Measurements from ENCODE around the gene RBM47. TPM values are rescaled to one million over a fixed set of nuclear protein-coding genes. Genes with fewer than 3 reads are reported as not detected.
"Not testable (repeated sequence)": the region's sequence is repeated elsewhere in the genome, so short reads cannot be mapped to it uniquely, and the experiment has no call there.

RBM47 gene
- total RNA-seq, 5 donors from 2014 or later (not counting 1 experiment from before 2014, with no cell fraction given): 0.19 to 1.3 (median 0.79) TPM

DNA sequence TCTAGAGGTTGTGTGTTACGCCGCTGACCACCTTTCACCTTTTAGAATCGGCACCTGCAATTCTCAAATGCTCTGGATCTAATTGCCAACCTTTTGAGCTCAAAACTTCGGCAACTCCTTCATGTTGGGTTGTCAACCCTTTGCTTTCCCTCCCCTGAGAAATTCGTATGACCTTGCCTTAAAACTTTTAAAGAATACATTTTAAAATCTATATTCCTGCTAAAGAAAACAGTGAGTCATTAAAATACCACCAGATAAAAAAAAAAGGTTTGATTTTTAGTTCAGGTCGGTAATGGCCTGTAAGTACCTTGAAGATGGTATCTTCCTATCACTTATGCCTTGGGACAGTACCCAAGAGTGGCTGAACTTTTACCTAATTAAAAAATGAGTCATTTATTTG is 1.3 kb downstream of the RBM47 start:
- CTCF ChIA-PET; ATAC-seq (replicated peaks in 1 of 4); H3K9me3 ChIP-seq; DNase-seq; H3K9me3 Mint-ChIP-seq; H3K4me3 ChIP-seq (ENCODE audit: control insufficient read depth in 1 of 2, extremely low read depth in 1 of 2, low read length in 1 of 2); H3K27ac Mint-ChIP-seq; H3K4me1 ChIP-seq (ENCODE audit: control insufficient read depth in 1 of 2, extremely low read depth in 1 of 2, insufficient read depth in 2 of 2, low read length in 2 of 2); H3K36me3 ChIP-seq (ENCODE audit: control insufficient read depth in 2 of 2, extremely low read depth in 1 of 2, insufficient read depth in 1 of 2, low read length in 1 of 2); POLR2A ChIA-PET; H3K36me3 Mint-ChIP-seq; H3K27ac ChIP-seq (ENCODE audit: low read length): not testable (repeated sequence)
- 88% methylated on average over 4 of the region's 6 CpGs for WGBS (ENCODE audit: insufficient coverage)
- peaks cover 16 to 29% (median 19%) of the 10 kb centered on the region in 3 donors for H3K4me1 Mint-ChIP-seq
- H3K27me3 ChIP-seq (replicated peaks in 1 of 2; ENCODE audit: control insufficient read depth in 2 of 2, extremely low read depth in 1 of 2, insufficient read depth in 2 of 2, low read length in 1 of 2): peaks cover 0 to 11% of the 10 kb centered on the region in 2 experiments
- peaks cover 3 to 42% of the 10 kb centered on the region in 2 donors for H3K27me3 Mint-ChIP-seq
- H3K4me3 Mint-ChIP-seq: peak overlapping the region in 1 of 3 donors; percentile 86

DNA sequence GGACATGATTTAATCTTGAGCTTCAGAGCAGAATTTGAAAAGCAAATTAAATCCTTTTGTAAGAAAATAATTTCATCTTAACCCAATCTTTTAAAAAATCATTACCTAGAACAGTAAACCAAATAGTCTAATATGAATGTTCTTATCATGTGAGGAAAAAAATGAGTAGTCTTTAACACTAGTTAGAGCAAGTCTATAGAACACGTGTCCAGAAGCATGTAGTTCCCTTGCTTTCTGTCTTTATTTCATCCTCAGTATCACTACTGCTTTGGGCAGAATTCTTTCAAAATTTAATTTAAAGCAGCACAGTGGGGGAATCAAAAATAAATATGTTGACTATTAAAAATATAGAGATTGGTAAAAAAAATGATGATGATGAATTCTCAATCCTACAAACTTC is 2.1 kb downstream of the RBM47 start:
- Histone ChIP-seq H3K9me3 (no peaks in the 10 kb centered on the region), H3K36me3 (ENCODE audit: control insufficient read depth in 2 of 2, extremely low read depth in 1 of 2, insufficient read depth in 1 of 2, low read length in 1 of 2) (no peaks in the 10 kb centered on the region), H3K4me1 (ENCODE audit: control insufficient read depth in 1 of 2, extremely low read depth in 1 of 2, insufficient read depth in 2 of 2, low read length in 2 of 2) (peaks cover 4 to 8% of the 10 kb centered on the region in 2 experiments), H3K27me3 (replicated peaks in 1 of 2; ENCODE audit: control insufficient read depth in 2 of 2, extremely low read depth in 1 of 2, insufficient read depth in 2 of 2, low read length in 1 of 2) (peaks cover 0 to 11% of the 10 kb centered on the region in 2 experiments), H3K4me3 (ENCODE audit: control insufficient read depth in 1 of 2, extremely low read depth in 1 of 2, low read length in 1 of 2) (no peak overlapping the region), H3K27ac (ENCODE audit: low read length) (no peak overlapping the region)
- Mint-ChIP-seq H3K4me1 (peaks cover 16 to 29% (median 19%) of the 10 kb centered on the region in 3 donors), H3K36me3 (no peaks in the 10 kb centered on the region), H3K27me3 (peaks cover 3 to 42% of the 10 kb centered on the region in 2 donors), H3K4me3 (no peak overlapping the region), H3K27ac (no peak overlapping the region), H3K9me3 (no peaks in the 10 kb centered on the region)
- ChIA-PET CTCF (no interaction called here), POLR2A (no interaction called here)
- DNase-seq (no peak), ATAC-seq (replicated peaks in 1 of 4) (no peak)
- WGBS (ENCODE audit: insufficient coverage): no CpG with 5 or more reads among the region's 1 CpG

DNA sequence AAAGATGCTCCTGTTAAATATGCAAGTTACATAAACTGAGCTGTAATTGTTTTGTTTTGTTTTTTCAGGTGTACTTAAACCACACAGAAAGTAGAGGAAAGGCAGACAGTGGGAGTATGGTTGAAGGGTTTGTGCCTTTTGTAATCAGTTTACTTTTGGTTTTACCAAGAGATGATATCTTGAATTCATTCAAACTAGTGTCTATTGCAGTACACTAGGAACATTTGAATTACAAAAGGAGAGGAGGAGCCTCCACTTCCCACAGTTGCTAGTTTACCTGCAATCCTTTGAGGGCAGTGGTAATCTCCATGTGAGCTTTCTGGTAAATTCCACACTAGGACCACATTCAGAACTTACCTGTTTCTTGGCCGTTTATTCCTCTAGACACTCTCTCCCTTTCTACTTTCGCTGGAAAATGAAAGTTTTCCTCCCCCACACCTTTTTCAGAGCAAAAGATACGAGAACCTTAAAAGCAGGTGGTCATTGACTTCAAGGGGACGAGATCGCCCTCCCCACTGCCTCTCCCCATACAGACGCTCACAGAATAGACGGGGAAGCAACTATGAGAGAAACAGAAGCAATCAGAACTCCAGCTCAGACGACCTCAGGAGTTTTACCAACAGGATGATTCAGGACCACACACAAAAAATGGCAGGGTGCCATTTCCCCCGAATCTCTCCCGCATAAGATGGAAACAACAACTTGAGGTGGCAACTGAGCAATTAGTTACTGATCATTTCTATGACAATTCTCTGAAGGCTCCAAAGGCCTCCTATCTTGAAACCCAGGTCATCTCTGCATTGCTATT is 3.3 kb downstream of the RBM47 start:
- Mint-ChIP-seq H3K4me1 (peaks cover 19 to 40% (median 21%) of the 10 kb centered on the region in 3 donors), H3K9me3 (peaks cover 0 to 4% (median 0%) of the 10 kb centered on the region in 3 donors), H3K27ac (no peak overlapping the region), H3K36me3 (no peaks in the 10 kb centered on the region), H3K4me3 (no peak overlapping the region), H3K27me3 (peaks cover 3 to 40% of the 10 kb centered on the region in 2 donors)
- WGBS (ENCODE audit: insufficient coverage): 66% methylated on average over 6 of the region's 10 CpGs
- H3K4me1 ChIP-seq (ENCODE audit: control insufficient read depth in 1 of 2, extremely low read depth in 1 of 2, insufficient read depth in 2 of 2, low read length in 2 of 2): peaks cover 4 to 8% of the 10 kb centered on the region in 2 experiments
- H3K4me3 ChIP-seq (ENCODE audit: control insufficient read depth in 1 of 2, extremely low read depth in 1 of 2, low read length in 1 of 2): no peak overlapping the region
- H3K27ac ChIP-seq (ENCODE audit: low read length): no peak overlapping the region
- no peak for ATAC-seq (replicated peaks in 1 of 4)
- peaks cover 0 to 11% of the 10 kb centered on the region in 2 experiments for H3K27me3 ChIP-seq (replicated peaks in 1 of 2; ENCODE audit: control insufficient read depth in 2 of 2, extremely low read depth in 1 of 2, insufficient read depth in 2 of 2, low read length in 1 of 2)
- DNase-seq: no peak
- CTCF ChIA-PET: no interaction called here
- H3K9me3 ChIP-seq: no peaks in the 10 kb centered on the region
- no peaks in the 10 kb centered on the region for H3K36me3 ChIP-seq (ENCODE audit: control insufficient read depth in 2 of 2, extremely low read depth in 1 of 2, insufficient read depth in 1 of 2, low read length in 1 of 2)
- POLR2A ChIA-PET: interaction anchor here in 1 of 2 donors (0.6 kb wide), 1 partner anchor 1884 kb away, joined by 4 read pairs; no protein-coding TSS in a partner anchor

DNA sequence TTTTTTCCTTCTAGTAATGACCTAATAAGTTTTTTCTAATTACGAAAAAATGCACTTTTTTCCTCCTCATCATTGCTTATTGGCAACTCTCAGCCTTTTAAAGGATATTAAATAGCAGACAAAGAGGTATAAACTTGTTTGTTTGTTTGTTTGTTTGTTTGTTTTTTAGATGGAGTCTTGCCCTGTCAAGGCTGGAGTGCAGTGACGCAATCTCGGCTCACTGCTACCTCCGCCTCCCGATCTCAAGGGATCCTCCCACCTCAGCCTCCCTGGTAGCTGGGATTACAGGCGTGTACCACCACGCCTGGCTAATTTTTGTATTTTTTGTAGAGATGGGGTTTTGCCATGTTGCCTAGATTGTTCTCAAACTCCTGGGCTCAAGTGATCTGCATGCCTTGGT is 6.0 kb downstream of the RBM47 start:
- Histone ChIP-seq H3K4me3 (ENCODE audit: control insufficient read depth in 1 of 2, extremely low read depth in 1 of 2, low read length in 1 of 2) (no peak overlapping the region), H3K4me1 (ENCODE audit: control insufficient read depth in 1 of 2, extremely low read depth in 1 of 2, insufficient read depth in 2 of 2, low read length in 2 of 2) (no peaks in the 10 kb centered on the region), H3K9me3 (no peaks in the 10 kb centered on the region), H3K36me3 (ENCODE audit: control insufficient read depth in 2 of 2, extremely low read depth in 1 of 2, insufficient read depth in 1 of 2, low read length in 1 of 2) (no peaks in the 10 kb centered on the region), H3K27me3 (replicated peaks in 1 of 2; ENCODE audit: control insufficient read depth in 2 of 2, extremely low read depth in 1 of 2, insufficient read depth in 2 of 2, low read length in 1 of 2) (peaks cover 0 to 3% of the 10 kb centered on the region in 2 experiments), H3K27ac (ENCODE audit: low read length) (no peak overlapping the region)
- Mint-ChIP-seq H3K4me1 (peaks cover 7 to 32% (median 9%) of the 10 kb centered on the region in 3 donors), H3K9me3 (peaks cover 0 to 4% (median 0%) of the 10 kb centered on the region in 3 donors), H3K27me3 (peaks cover 3 to 34% of the 10 kb centered on the region in 2 donors), H3K4me3 (no peak overlapping the region), H3K27ac (no peak overlapping the region), H3K36me3 (no peaks in the 10 kb centered on the region)
- ATAC-seq (replicated peaks in 1 of 4) (no peak), DNase-seq (no peak)
- ChIA-PET CTCF (interaction anchor here in 1 of 2 donors (0.6 kb wide), 1 partner anchor 217 kb away, joined by 3 read pairs; no protein-coding TSS in a partner anchor), POLR2A (no interaction called here)
- WGBS (ENCODE audit: insufficient coverage): 100% methylated on average over 5 of the region's 7 CpGs

DNA sequence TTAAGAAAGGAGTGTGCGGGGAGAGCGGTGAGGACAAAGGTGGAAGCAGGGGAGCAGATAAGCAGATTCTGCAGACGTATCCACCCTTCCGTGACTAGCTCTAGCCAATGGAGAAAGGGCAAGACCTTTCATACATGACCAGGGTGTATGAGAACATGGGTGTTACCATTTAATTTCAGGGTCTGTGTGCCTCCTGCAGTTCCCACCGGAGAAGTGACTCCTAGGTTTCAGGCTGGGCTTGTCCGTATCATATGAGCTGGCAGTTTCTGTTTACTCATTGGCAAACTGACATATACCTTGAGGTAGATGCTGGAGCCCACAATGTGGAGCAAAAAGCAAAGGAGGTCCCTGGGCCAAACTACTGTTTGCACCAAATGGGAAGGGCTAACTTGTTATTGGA is 6.8 kb downstream of the RBM47 start:
- no peak overlapping the region for H3K4me3 Mint-ChIP-seq
- DNase-seq: no peak
- no peak overlapping the region for H3K27ac ChIP-seq (ENCODE audit: low read length)

DNA sequence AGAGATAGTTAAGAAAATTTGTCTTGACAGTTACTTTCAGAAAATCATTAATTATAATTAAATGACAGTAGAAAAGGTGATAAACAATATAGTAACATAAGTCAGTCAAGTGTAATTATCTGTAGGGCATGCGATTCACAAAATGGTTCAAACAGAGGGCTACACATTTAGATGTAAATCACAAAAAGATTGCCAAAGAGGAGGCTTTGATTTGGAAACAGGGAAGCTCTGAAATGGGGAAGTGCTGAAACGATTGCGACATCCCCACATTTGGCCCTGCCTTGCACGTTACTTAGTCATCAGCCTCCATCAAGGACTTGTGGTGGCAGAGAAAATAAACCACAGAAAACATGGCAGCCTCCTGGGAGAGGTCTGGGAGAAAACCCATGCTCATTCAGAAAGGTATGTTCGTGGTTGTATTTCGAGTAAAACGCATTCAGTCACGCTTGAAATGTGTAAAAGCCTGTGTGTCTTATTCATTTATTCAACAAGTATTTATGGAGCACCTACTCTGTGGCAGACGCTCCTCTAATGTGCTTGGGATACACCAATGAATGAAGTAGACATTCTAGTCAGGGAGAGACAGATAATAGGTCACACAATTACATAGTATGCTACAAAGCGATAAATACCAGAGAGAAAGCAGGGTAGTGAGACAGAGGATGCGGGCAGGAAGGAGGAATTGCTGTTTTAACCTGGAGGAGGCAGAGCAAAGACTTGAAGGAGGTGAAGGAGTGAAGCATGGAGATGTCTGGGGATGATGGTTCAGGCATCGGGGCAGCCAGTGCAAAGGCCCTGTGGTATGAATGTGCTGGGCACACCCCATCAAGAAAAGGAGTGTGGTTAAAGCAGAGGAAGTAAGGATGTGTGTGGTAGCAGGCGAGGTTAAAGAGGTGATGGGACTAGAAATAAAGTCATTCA is 7.8 kb downstream of the RBM47 start:
- WGBS (ENCODE audit: insufficient coverage): 64% methylated on average over 4 of the region's 13 CpGs
- Mint-ChIP-seq H3K4me1 (peaks cover 2 to 24% (median 4%) of the 10 kb centered on the region in 3 donors), H3K27ac (no peak overlapping the region), H3K4me3 (no peak overlapping the region), H3K36me3 (no peaks in the 10 kb centered on the region), H3K9me3 (peaks cover 0 to 4% (median 0%) of the 10 kb centered on the region in 3 donors), H3K27me3 (peaks cover 3 to 20% of the 10 kb centered on the region in 2 donors)
- Histone ChIP-seq H3K4me1 (ENCODE audit: control insufficient read depth in 1 of 2, extremely low read depth in 1 of 2, insufficient read depth in 2 of 2, low read length in 2 of 2) (no peaks in the 10 kb centered on the region), H3K4me3 (ENCODE audit: control insufficient read depth in 1 of 2, extremely low read depth in 1 of 2, low read length in 1 of 2) (no peak overlapping the region), H3K36me3 (ENCODE audit: control insufficient read depth in 2 of 2, extremely low read depth in 1 of 2, insufficient read depth in 1 of 2, low read length in 1 of 2) (no peaks in the 10 kb centered on the region), H3K27ac (ENCODE audit: low read length) (no peak overlapping the region), H3K27me3 (replicated peaks in 1 of 2; ENCODE audit: control insufficient read depth in 2 of 2, extremely low read depth in 1 of 2, insufficient read depth in 2 of 2, low read length in 1 of 2) (peaks cover 0 to 6% of the 10 kb centered on the region in 2 experiments), H3K9me3 (no peaks in the 10 kb centered on the region)
- CTCF ChIA-PET: interaction anchor here in 1 of 2 donors (0.6 kb wide), 1 partner anchor 12 kb away, joined by 3 read pairs; no protein-coding TSS in a partner anchor
- POLR2A ChIA-PET: no interaction called here
- DNase-seq (peak in 11 of 35 experiments; percentile 5 to 49 (median 10)), ATAC-seq (replicated peaks in 1 of 4) (no peak)

More for the DNA sequence above, 6.8 kb downstream of the RBM47 start:
- H3K4me3 ChIP-seq (ENCODE audit: control insufficient read depth in 1 of 2, extremely low read depth in 1 of 2, low read length in 1 of 2): no peak overlapping the region
- peaks cover 0 to 4% (median 0%) of the 10 kb centered on the region in 3 donors for H3K9me3 Mint-ChIP-seq
- peaks cover 2 to 24% (median 7%) of the 10 kb centered on the region in 3 donors for H3K4me1 Mint-ChIP-seq
- no peak overlapping the region for H3K27ac Mint-ChIP-seq
- H3K27me3 ChIP-seq (replicated peaks in 1 of 2; ENCODE audit: control insufficient read depth in 2 of 2, extremely low read depth in 1 of 2, insufficient read depth in 2 of 2, low read length in 1 of 2): peaks cover 0 to 6% of the 10 kb centered on the region in 2 experiments
- peaks cover 3 to 30% of the 10 kb centered on the region in 2 donors for H3K27me3 Mint-ChIP-seq
- WGBS (ENCODE audit: insufficient coverage): 79% methylated on average over 3 of the region's 6 CpGs
- no peaks in the 10 kb centered on the region for H3K36me3 ChIP-seq (ENCODE audit: control insufficient read depth in 2 of 2, extremely low read depth in 1 of 2, insufficient read depth in 1 of 2, low read length in 1 of 2)
- ChIA-PET POLR2A (interaction anchor here in 1 of 2 donors (0.5 kb wide), 1 partner anchor 34 kb away, joined by 4 read pairs; no protein-coding TSS in a partner anchor), CTCF (no interaction called here)
- no peaks in the 10 kb centered on the region for H3K4me1 ChIP-seq (ENCODE audit: control insufficient read depth in 1 of 2, extremely low read depth in 1 of 2, insufficient read depth in 2 of 2, low read length in 2 of 2)
- no peaks in the 10 kb centered on the region for H3K9me3 ChIP-seq
- H3K36me3 Mint-ChIP-seq: no peaks in the 10 kb centered on the region
- ATAC-seq (replicated peaks in 1 of 4): no peak
